Adrenal gland (tissue), 5 donors: ENCODE measurements around the gene HECTD2.

Experiments used
- CTCF ChIP-seq, 6 experiments: fragments of 450-650 bp in 4 of 6; fragments of 200-600 bp in 2 of 6; sonication (generic) in 1 of 6; IDR thresholded peaks; 1 replicate in 5 of 6; 2 replicates in 1 of 6; pipeline versions ENCODE4 v1.5.1 to v1.8.0; 2016 to 2021; ENCODE audit warnings: antibody characterized with exemption in 6 of 6, mild to moderate bottlenecking in 2 of 6, moderate library complexity in 1 of 6
- POLR2A ChIP-seq, 2 donors: fragments of 450-650 bp; IDR thresholded peaks; one replicate each; pipeline ENCODE4 v1.6.1; 2017; ENCODE audit warnings: antibody characterized with exemption in 2 of 2, mild to moderate bottlenecking in 2 of 2, moderate library complexity in 1 of 2
- donor health status: DM: no; HTN: no; CAD: no.

DNA sequence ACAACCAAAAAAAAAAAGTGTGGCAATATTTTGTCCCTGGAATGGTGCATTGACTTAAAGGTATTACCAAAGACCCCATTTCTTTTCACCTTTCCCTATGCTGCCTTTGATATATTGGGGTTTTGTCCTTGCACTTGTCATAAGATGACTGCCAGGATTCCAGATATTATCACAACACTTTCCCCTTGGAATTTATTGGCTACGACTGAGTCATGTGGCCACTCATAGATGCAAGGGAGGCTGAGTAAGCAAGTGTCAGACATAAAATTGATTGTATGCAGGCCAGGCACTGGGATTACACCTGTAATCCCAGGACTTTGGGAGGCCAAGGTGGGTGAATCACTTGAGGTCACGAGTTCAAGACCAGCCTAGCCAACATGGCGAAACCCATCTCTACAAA is 139.1 kb downstream of the HECTD2 start:
- no peak for TF ChIP-seq CTCF (IDR thresholded peaks at IDR 0.05)
- no peak for TF ChIP-seq POLR2A (IDR thresholded peaks at IDR 0.05)
